Occipital lobe (tissue), 2 donors: ENCODE data around the gene IL5. TPM values are rescaled to one million over a fixed set of nuclear protein-coding genes. Genes with fewer than 3 reads are reported as not detected.
"Not testable (repeated sequence)": the region's sequence is repeated elsewhere in the genome, so short reads cannot be mapped to it uniquely, and the experiment has no call there.

ENCODE experiments used
- DNase-seq: peaks from one replicate; lab custom pipeline; 2025; lab: John Stamatoyannopoulos, UW
- total RNA-seq: library from RNA; depleted of rRNA; stranded (reverse); fragments of >200 nt; gene quantifications from one replicate; pipeline ENCODE4 v1.2.3, GENCODE V29; 2014

Gene IL5
- total RNA-seq, result not detected

DNA sequence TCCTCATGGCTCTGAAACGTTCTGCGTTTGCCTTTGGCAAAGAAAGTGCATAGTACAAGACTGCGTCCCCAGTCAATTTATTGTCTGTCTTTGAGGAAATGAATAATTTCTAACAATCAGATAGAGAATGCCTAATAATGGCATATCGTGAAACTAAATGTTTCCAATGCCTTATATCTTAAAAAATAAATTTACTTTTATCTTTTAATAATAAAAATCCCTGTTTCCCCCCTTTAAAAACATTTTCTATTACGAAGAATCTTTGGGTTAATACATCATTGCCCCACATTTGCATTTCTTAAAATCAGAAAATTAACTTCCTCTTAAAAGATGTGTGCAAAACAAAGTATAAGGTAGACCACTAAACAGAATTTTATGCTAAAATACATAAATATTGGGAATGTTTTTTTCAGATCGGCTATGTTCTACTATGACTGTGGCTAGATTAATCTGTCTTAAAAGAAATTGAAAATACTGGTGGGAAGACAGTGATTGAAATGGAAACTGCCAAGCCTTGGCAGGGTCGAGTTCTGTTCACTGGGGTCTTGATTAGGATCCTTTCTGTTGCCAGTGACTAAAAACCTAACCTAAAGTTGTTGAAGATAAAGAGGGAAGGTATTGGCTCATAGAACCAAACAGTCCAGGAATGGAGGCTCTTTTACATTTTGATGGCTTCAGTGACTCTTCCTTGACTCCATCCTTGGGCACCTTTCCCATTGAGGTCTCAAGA is at the start of gene IL5:
Gene IL5 (minus strand): TSS at position 51 of the 730 bp plus-strand sequence. CDS start 44 bp downstream, at position 7.
- no peak for DNase-seq

DNA sequence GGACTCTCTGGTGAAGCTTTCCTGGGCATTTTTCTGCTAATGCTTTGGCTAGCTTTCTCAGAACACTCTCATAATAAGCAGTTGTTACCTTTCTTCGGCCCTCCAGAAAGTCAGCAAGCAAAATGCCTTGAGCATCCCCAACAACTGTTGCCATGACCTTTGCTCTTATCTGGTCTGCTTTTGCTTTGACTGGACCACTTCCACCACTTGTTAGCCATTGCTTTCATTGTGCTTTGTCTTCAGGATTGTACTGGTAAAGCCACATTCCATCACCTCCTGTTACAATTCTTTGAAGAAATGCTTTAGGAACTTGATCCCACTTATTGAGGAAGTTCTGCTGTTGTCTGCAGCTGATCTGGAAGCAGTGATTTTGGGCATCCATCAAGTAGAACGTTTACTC is 49.2 kb upstream of the IL5 start:
- no peak for DNase-seq

DNA sequence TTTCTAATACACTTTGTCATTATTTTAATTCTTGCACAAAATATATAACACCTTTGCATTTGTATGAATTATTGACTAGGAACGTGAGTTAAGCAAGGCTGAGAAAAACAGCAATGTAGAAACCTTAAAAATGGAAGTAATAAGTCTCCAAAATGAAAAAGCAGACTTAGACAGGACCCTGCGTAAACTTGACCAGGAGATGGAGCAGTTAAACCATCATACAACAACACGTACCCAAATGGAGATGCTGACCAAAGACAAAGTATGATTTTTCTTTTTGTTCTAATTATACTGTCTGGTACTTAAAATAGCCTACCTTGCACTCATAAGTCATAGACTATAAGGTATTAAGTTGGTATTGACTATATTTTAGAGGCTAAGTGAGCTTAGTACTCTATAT is 47.8 kb upstream of the IL5 start:
- no peak for DNase-seq

DNA sequence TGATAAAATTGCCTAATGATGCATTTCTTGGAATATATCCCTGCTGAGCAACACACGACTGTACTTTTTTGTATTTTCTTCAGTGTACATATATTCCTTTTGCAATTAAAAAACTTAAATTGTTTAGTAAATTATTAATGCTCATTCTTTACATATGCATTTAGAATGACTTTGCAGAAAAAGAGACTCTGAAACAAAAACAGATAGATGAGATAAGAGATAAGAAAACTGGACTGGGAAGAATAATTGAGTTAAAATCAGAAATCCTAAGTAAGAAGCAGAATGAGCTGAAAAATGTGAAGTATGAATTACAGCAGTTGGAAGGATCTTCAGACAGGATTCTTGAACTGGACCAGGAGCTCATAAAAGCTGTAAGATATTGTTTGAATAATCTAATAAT is 46.1 kb upstream of the IL5 start:
- no peak for DNase-seq

DNA sequence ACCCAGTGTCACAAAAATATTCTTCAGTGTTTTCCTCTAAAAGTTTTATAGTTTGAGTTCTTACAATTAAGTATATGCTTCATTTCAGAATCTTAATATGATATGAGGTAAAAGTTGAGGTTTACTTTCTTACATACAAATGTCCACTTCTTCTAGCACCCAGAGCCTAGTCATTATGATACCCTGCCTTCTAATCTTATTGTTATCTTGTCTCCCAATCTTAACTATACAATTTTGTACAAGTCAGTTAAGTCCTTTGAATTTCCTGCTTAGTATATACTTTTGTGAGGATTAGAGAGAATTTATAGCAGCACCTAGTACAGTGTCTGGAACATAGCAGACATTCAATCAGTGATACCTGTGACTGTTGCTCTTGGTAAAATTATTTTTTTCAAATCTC is 42.7 kb upstream of the IL5 start:
- DNase-seq, result no peak

DNA sequence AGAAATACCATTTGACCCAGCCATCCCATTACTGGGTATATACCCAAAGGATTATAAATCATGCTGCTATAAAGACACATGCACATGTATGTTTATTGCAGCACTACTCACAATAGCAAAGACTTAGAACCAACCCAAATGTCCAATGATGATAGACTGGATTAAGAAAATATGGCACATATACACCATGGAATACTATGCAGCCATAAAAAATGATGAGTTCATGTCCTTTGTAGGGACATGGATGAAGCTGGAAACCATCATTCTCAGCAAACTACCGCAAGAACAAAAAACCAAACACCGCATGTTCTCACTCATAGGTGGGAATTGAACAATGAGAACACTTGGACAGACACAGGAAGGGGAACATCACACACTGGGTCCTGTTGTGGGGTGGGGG is 41.2 kb upstream of the IL5 start:
- DNase-seq, result not testable (repeated sequence)

DNA sequence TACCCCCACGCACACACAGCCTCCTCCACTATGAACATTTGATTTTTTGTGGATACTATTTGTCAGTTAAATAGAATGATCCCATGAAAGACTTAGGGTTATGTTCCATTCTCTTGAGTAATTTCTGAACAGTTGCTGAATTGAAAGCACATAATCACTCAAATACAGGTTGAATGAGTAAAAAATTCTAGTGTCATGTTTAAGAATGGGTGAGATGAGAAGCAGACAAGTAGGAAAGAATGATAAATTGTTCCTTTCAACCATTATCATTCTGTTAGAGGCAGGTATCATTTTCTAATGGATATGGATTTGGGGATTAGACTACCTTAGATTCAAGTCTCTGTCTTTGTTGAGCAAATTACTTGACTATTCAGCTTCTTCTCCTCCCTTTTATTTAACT is 32.8 kb upstream of the IL5 start:
- no peak for DNase-seq

DNA sequence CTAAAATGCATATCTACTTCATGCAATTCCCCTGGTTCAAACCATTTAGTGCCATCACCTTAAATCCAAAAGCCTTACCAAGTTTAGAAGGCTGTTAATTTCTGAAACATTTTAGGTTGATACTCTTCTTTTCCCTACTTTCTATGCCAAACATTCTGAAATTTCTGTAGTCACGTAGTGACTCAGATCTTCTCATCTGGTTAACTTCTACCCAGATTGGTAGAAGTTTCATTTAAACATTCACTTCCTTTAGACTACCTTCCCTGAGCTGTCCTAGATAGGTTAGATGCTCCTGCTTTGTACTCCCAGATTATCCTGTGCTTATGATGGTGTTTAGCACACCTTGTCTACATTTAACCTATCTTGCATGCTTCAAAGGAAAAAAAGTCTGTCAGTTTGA is 23.3 kb upstream of the IL5 start:
- DNase-seq, result no peak

DNA sequence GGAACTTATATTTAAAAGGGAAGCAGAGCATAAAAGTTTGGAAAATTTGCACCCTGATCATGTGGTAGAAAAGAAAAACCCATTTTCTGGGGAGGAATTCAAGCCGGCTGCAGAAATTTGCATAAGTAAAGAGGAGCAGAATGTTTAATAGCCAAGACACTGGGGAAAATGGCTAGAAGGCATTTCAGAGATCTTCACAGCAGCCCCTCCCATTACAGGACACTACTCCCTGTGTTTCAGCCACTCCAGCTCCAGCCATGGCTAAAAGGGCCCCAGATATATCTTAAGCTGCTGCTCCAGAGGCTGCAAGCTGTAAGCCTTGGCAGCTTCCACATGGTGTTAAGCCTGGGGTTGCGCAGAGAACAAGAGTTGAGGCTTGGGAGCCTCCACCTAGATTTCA is 21.2 kb upstream of the IL5 start:
- DNase-seq, result not testable (repeated sequence)

DNA sequence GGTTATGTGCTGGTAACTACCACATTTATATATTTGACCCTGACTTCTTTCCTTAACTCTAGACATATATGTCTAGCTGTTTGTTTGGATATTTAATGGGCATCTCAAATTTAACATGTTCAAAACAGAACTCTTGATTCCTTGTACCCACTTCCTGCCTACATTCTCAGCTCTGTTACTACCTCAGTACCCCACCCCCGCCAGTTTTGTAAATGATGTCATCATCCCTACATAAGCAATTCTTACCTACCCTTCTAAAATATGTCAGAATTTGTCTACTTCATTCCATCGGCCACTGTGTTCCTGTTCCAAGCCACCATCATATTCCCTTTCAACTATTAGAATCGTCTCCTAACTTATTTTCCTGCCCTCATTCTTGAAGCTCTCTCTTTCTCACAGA is 18.3 kb upstream of the IL5 start:
- DNase-seq, result no peak

DNA sequence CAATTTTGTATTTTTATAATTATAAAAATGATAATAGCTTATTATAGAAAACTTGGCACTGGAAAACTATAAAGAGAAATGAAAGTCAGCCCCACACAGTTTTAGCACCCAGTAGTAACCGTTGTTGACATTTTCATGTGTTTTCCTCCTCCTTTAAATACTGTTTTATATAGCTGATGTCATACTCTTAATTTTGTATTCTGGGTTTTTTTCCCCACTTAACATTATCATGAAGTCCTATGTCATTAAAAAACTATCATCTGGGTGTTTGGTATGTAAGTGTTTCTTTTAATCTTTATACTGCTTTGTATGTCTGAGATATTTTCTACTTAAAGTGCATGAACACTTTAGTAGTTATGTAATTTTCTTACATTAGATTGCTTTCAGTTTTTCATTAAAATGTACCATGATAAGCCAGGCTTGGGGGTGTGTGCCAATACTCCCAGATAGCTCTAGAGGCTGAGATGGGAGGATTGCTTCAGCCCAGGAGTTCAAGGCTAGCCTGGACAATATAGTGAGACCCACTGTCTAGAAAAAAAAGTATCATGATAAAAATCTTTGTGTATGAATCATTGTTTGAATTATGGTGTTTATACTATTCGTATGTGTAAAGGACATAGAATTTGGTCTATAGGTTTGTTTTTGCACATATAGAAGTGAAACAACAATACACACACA is 16.2 kb upstream of the IL5 start:
- DNase-seq, result no peak

DNA sequence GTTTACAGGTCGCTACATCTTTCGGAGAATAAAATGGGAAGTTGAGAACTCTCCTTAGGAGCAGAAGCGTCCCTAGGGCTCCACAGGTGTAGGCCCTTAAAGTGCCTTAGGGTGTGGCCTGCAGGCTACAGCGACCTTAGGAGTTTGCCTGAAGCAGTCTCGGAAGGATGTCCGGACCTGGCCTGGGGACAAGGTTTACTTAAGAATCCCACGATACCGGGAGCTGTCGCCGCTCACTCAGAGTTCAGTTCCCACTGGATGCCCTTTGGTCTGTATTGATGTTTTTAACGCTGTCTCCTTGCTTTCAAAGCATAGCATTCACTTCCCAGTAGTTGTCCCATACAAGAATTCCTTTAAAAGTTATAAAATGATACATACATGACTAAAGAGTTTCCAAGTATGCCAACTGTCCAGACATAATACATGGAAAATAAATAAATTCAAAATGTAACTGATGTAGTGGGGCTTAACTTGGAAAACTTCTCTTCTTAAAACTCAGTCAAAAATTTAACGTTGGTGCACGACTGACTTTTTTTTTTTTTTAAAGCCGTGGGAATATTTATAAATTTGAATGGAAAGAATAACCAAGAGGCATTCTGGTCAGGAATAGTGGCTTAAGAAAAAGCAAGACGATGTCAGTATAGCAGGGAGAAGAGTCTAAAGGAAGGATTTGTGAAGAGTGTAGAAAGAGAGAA is 14.3 kb upstream of the IL5 start:
- no peak for DNase-seq

DNA sequence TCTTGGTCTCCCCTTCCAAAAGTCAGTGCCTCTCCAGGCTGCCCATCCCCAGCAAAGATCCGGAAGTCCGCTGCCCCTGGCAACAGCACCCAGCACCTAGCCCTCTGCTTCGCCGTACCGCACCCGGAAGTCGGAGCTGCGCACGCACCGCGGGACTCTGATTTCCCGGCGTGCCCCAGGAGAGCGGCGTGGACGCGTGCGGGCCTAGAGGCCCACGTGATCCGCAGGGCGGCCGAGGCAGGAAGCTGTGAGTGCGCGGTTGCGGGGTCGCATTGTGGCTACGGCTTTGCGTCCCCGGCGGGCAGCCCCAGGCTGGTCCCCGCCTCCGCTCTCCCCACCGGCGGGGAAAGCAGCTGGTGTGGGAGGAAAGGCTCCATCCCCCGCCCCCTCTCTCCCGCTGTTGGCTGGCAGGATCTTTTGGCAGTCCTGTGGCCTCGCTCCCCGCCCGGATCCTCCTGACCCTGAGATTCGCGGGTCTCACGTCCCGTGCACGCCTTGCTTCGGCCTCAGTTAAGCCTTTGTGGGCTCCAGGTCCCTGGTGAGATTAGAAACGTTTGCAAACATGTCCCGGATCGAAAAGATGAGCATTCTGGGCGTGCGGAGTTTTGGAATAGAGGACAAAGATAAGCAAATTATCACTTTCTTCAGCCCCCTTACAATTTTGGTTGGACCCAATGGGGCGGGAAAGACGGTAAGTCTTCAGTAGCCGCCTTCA is 13.6 kb upstream of the IL5 start, which contains the start of gene RAD50:
Gene RAD50 (plus strand): TSS at position 215 of the 715 bp plus-strand sequence. CDS start 348 bp downstream, at position 563.
- DNase-seq, result peak; percentile 86

DNA sequence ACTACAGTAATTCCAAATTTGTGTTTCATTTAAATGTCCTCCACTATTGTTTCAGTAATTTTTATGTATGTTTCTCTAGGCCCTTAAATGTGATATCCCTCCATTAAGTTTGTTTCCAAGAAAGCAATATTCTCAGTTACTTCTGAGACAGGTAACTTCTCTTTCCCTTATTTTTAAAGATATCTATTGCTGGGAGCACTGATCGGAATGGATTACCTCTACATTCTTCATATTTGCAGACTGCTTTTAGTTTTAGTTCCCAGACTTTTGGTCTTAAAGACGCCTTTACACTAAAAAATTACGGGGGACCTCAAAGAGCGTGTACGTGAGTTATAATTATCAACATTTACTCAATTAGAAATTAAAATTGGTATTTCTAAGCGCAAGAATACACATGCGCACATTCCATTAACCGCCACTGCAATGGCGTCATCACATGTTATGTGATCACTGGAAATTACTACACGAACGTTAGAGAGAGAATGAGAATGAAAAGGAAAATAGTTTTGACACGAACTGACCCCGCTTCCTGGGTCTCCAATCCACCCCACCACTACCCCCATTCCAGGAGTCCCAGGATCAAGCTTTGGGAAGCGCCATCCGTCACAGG is 12.9 kb upstream of the IL5 start:
- no peak for DNase-seq

DNA sequence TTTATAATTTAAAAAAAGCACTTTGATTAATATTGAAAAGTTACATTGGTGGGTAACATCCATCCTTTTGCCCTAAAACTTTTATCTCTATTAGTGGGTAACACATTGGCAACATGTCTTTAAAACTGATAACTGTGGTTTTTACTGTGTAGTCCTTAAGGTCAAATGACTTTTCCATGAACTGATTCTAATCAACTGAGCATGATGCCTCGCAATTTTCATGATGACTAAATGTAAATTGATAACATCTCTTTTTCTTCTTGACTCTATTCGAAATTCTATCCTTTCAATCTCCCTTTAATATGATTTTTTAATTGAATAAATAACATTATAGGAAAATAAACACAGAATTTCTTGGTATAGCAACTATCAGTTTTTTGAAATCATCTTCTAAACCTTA is 6.3 kb upstream of the IL5 start:
- no peak for DNase-seq

DNA sequence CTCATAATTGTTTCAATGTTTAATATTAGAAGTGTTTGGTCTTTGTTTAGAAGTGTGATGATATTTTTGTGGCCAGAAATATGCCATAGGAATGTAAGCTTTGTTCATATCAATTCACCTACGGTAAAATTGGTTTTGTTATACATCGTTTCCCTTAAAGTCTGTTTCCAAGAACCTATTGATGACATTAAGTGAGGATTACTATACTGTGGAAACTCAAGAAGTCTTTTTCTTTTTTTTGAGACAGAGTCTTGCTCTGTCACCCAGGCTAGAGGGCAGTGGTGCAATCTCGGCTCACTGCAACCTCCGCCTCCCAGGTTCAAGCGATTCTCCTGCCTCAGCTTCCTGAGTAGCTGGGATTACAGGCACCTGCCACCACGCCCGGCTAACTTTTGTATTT is 5.5 kb upstream of the IL5 start:
- DNase-seq, result not testable (repeated sequence)

DNA sequence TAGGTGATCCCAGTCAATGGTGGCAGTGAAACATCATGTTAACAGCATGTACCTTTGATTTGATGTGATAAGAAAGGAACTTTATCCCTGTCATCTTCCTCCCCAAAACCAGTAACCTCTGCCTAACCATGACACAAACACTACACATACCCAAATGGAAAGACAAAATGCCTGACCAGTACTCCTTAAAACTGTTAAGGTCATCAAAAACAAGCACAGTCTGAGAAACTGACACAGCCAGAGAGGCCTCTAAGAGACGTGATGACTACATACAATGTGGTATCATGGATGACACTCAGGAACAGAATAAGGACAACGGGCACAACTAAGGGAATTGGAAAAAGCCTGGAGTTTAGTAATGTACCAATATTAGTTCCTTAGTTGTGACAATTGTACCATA is 3.9 kb upstream of the IL5 start:
- no peak for DNase-seq

DNA sequence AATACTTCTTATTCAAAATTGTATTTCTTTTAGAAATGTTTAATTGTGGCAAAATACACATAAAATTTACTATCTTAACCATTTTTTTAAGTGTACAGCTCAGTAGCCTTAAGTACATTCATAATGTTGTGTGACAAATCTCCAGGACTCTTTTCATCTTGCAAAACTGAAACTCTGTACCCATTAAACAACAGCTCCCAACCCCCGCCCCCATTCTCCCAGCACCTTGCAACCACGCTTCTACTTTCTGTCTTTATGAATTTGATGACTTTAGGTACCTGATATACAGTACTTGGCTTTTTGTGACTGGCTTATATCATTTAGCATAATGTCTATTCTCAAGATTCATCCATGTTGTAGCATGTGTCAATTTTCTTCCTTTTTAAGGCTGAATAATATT is 2.8 kb upstream of the IL5 start:
- DNase-seq, result no peak

DNA sequence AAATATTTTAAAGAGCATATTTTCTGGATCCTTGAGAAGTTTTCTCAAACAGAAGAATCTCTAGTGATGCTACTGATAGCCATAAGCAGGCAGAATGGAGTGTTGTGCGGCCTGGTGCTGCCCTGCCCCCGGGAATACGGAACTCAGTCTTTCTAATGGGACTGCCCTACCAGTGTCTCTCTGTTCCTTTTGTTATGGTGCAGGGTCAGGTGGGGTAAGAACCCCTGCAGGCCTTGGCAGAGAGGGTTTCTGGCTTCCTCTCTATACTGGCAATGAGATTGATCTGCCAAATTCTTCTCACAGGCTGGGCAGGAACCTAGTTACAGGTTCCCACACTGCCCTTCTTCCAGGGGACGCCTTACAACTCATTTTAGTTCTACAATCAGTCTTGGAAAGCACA is 2.6 kb downstream of the IL5 start:
- DNase-seq, result no peak

DNA sequence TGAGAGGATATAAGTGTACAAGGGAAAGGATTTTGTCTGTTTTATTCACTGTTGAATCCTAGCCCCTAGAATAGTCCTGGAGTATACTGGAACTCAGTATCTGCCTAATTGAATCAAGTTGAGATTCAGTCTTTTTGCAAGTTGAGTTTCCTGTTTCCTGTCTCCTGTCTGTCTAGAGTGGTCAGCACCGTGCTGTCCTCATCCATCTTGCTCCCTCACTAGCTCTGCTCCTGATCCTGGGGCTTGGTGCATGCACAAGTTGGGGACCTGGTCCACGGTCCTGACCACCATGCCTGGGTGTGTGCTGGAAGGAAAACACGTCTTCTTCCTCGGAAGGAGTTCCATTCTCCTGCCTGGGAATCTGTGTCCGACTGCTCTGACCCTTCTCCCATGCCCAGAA is 3.2 kb downstream of the IL5 start:
- DNase-seq, result no peak

DNA sequence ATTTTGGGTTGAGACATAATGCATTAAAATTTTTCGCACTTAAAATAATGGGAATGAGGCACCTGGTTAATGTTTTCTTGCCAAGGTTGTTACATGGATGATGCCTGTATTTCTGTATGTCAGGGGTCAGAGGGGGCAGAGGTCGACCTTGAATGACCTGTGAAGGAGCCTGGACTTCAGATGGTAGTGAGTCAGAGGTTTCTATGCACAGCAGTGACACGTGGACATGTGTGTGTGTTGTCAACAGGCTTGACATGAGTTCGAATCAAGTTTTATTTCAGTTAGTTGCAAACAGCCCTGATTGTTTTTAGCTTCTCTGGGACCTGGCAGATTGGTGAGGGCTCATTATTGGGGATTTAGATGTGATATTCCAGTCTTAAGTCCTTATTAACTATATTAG is 3.6 kb downstream of the IL5 start:
- DNase-seq, result no peak

DNA sequence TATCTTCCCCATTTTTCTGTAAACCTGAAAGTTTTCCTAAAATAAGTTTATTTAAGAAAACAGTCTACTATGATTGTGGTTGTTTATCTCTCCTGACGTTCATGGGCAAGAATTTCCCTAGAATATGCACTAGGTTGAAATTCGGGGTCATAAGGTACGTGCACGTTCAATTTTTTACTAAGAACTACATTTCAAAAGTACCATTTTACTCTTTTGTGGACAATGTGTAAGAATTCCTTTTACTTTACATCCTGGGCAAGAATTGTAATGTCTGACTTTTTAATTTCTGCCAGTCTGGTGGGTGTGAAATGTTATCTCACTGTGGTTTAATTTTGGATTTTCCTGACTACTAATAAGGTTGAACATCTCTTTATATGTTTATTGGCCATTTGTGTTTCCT is 12.4 kb downstream of the IL5 start:
- no peak for DNase-seq
